Measurements from ENCODE around the gene ATP9B.

- TF ChIP-seq CTCF (IDR thresholded peaks at IDR 0.05) (no peak), POLR2A (IDR thresholded peaks at IDR 0.05) (no peak)
Observed at GRCh38 chr18:79139206-79139605, 70.0 kb downstream of the ATP9B start.

All from right lobe of liver (tissue), 4 donors.